Epithelial cell of proximal tubule (primary cell): ENCODE measurements around the gene RMC1. TPM values are rescaled to one million over a fixed set of nuclear protein-coding genes. Genes with fewer than 3 reads are reported as not detected.
"Not testable (repeated sequence)": the region's sequence is repeated elsewhere in the genome, so short reads cannot be mapped to it uniquely, and the experiment has no call there.

Experiments used
- DNase-seq: peaks from one replicate; pipeline ENCODE4 v3.0.0-alpha.2; 2011; ENCODE audit warnings: low read depth
- H3K4me3 ChIP-seq: 2 replicates; pipeline ENCODE4 v1.5.1; 2011; ENCODE audit warnings: low read depth, mild to moderate bottlenecking, low read length
- total RNA-seq: library from RNA; depleted of rRNA; stranded (reverse); fragments of >200 nt; gene quantifications from 2 replicates; pipeline ENCODE4 v1.2.3, GENCODE V29; 2015
- TF ChIP-seq, protein P1 (sequence below): conservative IDR thresholded peaks from 2 replicates; pipeline ENCODE4 v1.5.1; 2012; ENCODE audit warnings: low read depth, mild to moderate bottlenecking, low read length

The RMC1 gene
- total RNA-seq, 1 donor from 2014 or later: 37.0 TPM

DNA sequence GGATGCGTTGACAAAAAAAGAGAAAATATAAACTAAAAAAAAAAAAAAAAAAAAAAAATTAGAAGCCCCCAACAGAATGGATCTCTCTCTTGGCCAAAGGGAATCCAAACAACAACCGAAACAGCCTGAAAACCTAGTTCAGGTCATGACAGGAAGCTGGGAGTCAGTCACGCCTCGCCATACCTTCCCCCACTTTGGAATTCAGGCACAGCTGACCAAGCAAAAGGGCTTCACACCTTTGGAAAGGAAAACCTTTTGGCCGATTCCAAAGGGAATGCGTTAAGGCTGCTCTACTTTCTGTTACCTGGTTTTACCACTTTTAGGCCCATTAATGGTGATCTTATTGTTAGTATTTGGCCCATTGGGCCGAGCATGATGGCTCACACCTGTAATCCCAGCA, 17.9 kb upstream of the RMC1 start:
- no peak for DNase-seq
- TF ChIP-seq, protein P1, sequence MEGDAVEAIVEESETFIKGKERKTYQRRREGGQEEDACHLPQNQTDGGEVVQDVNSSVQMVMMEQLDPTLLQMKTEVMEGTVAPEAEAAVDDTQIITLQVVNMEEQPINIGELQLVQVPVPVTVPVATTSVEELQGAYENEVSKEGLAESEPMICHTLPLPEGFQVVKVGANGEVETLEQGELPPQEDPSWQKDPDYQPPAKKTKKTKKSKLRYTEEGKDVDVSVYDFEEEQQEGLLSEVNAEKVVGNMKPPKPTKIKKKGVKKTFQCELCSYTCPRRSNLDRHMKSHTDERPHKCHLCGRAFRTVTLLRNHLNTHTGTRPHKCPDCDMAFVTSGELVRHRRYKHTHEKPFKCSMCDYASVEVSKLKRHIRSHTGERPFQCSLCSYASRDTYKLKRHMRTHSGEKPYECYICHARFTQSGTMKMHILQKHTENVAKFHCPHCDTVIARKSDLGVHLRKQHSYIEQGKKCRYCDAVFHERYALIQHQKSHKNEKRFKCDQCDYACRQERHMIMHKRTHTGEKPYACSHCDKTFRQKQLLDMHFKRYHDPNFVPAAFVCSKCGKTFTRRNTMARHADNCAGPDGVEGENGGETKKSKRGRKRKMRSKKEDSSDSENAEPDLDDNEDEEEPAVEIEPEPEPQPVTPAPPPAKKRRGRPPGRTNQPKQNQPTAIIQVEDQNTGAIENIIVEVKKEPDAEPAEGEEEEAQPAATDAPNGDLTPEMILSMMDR: no peak
- no peak overlapping the region for H3K4me3 ChIP-seq

DNA sequence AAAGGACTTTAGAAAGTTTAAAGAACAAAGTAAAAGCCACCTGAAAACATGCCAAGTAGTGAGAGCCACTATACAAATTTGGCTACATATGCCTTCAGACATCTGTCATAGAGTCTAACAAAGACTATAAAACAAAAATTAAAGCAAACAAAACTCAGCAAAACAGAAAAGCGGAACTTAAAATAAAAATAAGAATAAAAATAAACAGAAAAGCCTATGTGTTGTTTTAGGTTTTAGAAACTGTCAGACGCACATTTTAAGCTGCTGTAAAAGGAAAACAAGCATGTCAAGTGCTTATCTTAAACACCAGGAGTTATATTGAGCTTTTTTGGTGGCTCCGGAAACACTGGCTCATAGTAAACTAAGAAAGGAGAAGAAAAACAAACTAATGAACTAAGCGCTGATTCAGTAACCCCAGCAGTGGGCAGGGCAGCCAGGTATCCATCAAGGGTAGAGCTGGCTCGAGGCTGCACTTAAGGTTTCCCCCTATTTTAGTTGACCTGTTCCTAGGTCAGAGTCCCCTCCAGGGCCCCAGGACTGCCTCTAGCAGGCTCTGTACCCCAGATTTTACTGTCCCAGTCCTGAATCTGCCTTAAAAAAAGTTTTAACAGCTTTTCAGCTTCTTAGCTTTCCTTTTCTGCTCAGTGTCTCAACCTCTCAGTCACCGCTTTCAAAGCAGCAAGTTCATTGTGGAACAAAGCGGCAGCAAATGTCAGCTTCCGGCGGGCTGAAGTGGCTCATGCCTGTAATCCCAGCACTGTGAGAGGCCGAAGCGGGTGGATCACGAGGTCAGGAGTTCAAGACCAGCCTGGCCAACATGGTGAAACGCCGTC, 15.4 kb upstream of the RMC1 start:
- TF ChIP-seq, protein P1: no peak
- no peak overlapping the region for H3K4me3 ChIP-seq
- no peak for DNase-seq

GRCh38 chr18:23489586-23489985, 13.7 kb upstream of the RMC1 start:
- not testable (repeated sequence) for H3K4me3 ChIP-seq

GRCh38 chr18:23493654-23494053, 9.7 kb upstream of the RMC1 start:
- TF ChIP-seq, protein P1: no peak
- DNase-seq: no peak

More at GRCh38 chr18:23489586-23489985, 13.7 kb upstream of the RMC1 start:
- not testable (repeated sequence) for DNase-seq

DNA sequence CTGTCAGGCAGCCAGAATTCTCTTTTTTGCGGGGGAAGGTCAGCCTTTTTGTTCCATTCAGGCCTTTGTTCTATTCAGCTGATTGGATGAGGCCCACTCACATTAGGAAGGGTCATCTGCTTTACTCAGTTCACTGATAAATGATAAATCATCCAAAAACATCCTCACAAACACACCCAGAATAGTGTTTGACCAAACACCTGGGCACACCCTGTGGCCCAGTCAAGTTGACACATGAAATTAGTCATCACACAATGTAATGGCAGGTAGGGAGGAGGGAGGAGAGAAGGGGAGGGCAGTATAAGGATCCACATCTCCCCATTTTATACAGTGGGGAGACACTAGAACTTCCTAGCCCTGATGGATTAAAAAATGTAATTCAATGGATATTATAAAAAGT, 8.3 kb upstream of the RMC1 start:
- DNase-seq: no peak
- no peak overlapping the region for H3K4me3 ChIP-seq
- TF ChIP-seq, protein P1: no peak

More at GRCh38 chr18:23493654-23494053, 9.7 kb upstream of the RMC1 start:
- no peak overlapping the region for H3K4me3 ChIP-seq

GRCh38 chr18:23495723-23496440, 7.4 kb upstream of the RMC1 start:
- H3K4me3 ChIP-seq: no peak overlapping the region
- TF ChIP-seq, protein P1: no peak

GRCh38 chr18:23498117-23498516, 5.2 kb upstream of the RMC1 start:
- H3K4me3 ChIP-seq: no peak overlapping the region
- DNase-seq: no peak
- TF ChIP-seq, protein P1: no peak

More at GRCh38 chr18:23495723-23496440, 7.4 kb upstream of the RMC1 start:
- DNase-seq: no peak
